Panc1 (cell line): ENCODE measurements around the gene CXCL1.

Experiments
- REST ChIP-seq, 2 experiments: IDR thresholded peaks; 2 replicates each; pipeline ENCODE4 v1.6.1; 2011 to 2012; ENCODE audit warnings: low read depth in 2 of 2, control low read depth in 1 of 2, low read length in 1 of 2, mild to moderate bottlenecking in 1 of 2, moderate library complexity in 1 of 2; ENCODE audit not compliant: insufficient read depth in 1 of 2
- TF ChIP-seq, protein P1 (sequence below): fragments of 450-650 bp; IDR thresholded peaks from 2 replicates; pipeline ENCODE4 v1.5.1; 2017; ENCODE audit warnings: mild to moderate bottlenecking

DNA sequence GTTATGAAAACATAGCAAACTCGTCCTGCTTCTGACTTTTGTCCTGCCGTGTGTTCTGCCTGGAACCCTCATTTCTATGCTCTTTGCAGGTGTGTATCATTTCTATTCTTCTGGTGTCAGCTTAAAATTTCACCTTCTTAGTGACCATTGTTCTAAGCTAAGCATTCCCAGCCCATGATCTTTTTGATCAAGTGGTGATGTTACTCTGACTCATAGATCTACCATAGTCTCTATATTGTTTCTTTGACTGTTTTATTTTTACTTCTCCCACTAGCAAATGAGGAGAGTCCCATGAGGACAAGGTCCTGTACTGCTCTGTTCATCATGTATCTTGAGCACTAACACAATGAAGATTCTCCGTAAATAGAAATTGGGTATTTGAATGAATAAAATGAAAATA, 46.8 kb upstream of the CXCL1 start:
- no peak for TF ChIP-seq REST (IDR thresholded peaks at IDR 0.05; ENCODE audit: insufficient read depth in 1 of 2, low read depth in 2 of 2, low read length in 1 of 2)
- TF ChIP-seq, protein P1, sequence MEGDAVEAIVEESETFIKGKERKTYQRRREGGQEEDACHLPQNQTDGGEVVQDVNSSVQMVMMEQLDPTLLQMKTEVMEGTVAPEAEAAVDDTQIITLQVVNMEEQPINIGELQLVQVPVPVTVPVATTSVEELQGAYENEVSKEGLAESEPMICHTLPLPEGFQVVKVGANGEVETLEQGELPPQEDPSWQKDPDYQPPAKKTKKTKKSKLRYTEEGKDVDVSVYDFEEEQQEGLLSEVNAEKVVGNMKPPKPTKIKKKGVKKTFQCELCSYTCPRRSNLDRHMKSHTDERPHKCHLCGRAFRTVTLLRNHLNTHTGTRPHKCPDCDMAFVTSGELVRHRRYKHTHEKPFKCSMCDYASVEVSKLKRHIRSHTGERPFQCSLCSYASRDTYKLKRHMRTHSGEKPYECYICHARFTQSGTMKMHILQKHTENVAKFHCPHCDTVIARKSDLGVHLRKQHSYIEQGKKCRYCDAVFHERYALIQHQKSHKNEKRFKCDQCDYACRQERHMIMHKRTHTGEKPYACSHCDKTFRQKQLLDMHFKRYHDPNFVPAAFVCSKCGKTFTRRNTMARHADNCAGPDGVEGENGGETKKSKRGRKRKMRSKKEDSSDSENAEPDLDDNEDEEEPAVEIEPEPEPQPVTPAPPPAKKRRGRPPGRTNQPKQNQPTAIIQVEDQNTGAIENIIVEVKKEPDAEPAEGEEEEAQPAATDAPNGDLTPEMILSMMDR = no peak
